Heart left ventricle (tissue), 13 donors: ENCODE results near the gene CCDC106.

ENCODE experiments used
- POLR2A ChIP-seq, 2 donors: fragments of 450-650 bp; IDR thresholded peaks; one replicate each; pipeline ENCODE4 v1.6.1; 2017; ENCODE audit warnings: antibody characterized with exemption in 2 of 2, mild to moderate bottlenecking in 2 of 2, moderate library complexity in 2 of 2
- TF ChIP-seq, protein P1 (sequence below), 12 donors: fragments of 200-600 bp; sonication (generic) in 4 of 12; IDR thresholded peaks; one replicate each; pipeline versions ENCODE4 v1.5.0 to v1.8.0; 2018 to 2022; ENCODE audit warnings: antibody characterized with exemption in 12 of 12, mild to moderate bottlenecking in 5 of 12
- donor health status: ischemic (EF 13 %, LVEDD 7.1; RV severe dilation, severe dysfunction).
- donor health status: DM: no; HTN: yes; CAD: no.
- donor health status: DM: no; HTN: no; CAD: no.
- donor health status: ischemic (EF 25% LVEDD 6.9; RV normal size, moderate dysfunction).
- donor health status: ischemic (EF 25% LVEDD 5.7; RV mildly dilated, moderate dysfunction).
- donor health status: ischemic (EF 35%, LVEDD 5.7; RV mildly dilated, moderate dysfunction).
- donor health status: nonischemic (EF 11% LVEDD 7.7; RV severe dilation, severe dysfunction).
- donor health status: DM: yes; HTN: yes; CAD: no.
- donor health status: PGD.
- donor health status: ischemic (EF 29% LVEDD 5.4; RV normal size, mild dysfunction).
- donor health status: nonischemic (EF 23%, LVEDD 6.1; RV moderate dilation, normal function).

DNA sequence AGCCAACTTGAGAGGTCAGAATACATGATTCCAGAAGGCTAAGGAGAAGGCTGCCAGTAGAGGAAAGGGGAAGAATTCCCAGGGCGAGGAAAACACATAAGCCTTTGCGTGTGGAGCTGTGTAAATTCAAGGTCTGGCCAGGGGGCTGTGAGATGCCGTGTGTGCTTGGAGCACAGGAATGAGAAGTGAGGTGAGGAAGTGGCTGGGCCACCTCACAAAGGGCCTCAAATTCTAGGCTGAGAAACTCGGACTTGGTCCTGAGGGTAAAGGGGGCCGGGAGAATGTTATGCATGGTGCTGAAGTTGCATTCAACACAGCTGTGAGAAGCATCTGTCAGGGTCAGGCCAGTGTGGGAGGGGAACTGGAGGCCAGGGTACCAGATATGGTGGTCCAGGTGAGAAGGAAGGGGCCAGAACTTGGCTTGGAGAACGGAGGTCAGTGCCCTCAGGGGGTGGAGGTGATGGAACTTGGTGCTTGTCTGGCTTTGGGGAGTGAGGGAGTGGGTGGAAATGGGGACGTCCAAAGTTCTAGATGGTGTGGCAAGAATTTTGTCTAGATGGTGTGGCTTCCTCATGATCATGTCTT, 12.1 kb upstream of the CCDC106 start:
- TF ChIP-seq, protein P1, sequence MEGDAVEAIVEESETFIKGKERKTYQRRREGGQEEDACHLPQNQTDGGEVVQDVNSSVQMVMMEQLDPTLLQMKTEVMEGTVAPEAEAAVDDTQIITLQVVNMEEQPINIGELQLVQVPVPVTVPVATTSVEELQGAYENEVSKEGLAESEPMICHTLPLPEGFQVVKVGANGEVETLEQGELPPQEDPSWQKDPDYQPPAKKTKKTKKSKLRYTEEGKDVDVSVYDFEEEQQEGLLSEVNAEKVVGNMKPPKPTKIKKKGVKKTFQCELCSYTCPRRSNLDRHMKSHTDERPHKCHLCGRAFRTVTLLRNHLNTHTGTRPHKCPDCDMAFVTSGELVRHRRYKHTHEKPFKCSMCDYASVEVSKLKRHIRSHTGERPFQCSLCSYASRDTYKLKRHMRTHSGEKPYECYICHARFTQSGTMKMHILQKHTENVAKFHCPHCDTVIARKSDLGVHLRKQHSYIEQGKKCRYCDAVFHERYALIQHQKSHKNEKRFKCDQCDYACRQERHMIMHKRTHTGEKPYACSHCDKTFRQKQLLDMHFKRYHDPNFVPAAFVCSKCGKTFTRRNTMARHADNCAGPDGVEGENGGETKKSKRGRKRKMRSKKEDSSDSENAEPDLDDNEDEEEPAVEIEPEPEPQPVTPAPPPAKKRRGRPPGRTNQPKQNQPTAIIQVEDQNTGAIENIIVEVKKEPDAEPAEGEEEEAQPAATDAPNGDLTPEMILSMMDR (IDR thresholded peaks at IDR 0.05): no peak
- TF ChIP-seq POLR2A (IDR thresholded peaks at IDR 0.05): no peak
